Uterine smooth muscle cell (primary cell): ENCODE results near the gene ZNF782. TPM values are rescaled to one million over a fixed set of nuclear protein-coding genes. Genes with fewer than 3 reads are reported as not detected.

ENCODE experiments used
- total RNA-seq: library from RNA; depleted of rRNA; stranded (reverse); fragments of >200 nt; gene quantifications from 2 replicates; pipeline ENCODE4 v1.2.3, GENCODE V29; 2014

The ZNF782 gene
- 3.3 and 3.4 TPM in 2 replicates for total RNA-seq

GRCh38 chr9:96853781-96854650, at the start of gene ZNF782:
ZNF782 (minus strand) TSS chr9:96854514; CDS start chr9:96851961, 2,553 bp downstream.

Other genes starting within 250 kb of the ZNF782 start
- gene CDC14B, start 234.7 kb downstream of the ZNF782 start, total RNA-seq: 9.2 and 16.6 TPM in 2 replicates
- gene PRXL2C, start 199.2 kb downstream of the ZNF782 start, total RNA-seq: 12.9 and 17.0 TPM in 2 replicates
- 14.2 and 14.8 TPM in 2 replicates for gene ZNF510, start 76.4 kb downstream of the ZNF782 start, total RNA-seq
- gene NUTM2G, start 74.3 kb upstream of the ZNF782 start, total RNA-seq: not detected in 2 replicates
- 0.62 and 0.89 TPM in 2 replicates for gene CTSV, start 184.6 kb upstream of the ZNF782 start, total RNA-seq